Neural progenitor cell (in vitro differentiated cells): ENCODE data around the gene ARHGEF25. TPM values are rescaled to one million over a fixed set of nuclear protein-coding genes. Genes with fewer than 3 reads are reported as not detected.

Experiments used
- DNase-seq: peaks from one replicate; pipeline ENCODE4 v3.0.0-alpha.2; 2016; ENCODE audit warnings: low spot score
- H2AFZ ChIP-seq: fragments of 200-600 bp; sonication (generic); replicated peaks from 2 replicates; pipeline ENCODE4 v1.6.1; 2016; ENCODE audit warnings: antibody characterized with exemption
- H3F3A ChIP-seq: fragments of 200-600 bp; sonication (generic); 2 replicates; pipeline ENCODE4 v1.6.1; 2016; ENCODE audit warnings: antibody characterized with exemption, low read depth
- H3K27ac ChIP-seq: fragments of 200-600 bp; sonication (generic); 2 replicates; pipeline ENCODE4 v1.5.1; 2016; ENCODE audit warnings: mild to moderate bottlenecking
- H3K27me3 ChIP-seq: fragments of 200-600 bp; sonication (generic); 2 replicates; pipeline ENCODE4 v1.6.1; 2016; ENCODE audit warnings: mild to moderate bottlenecking, moderate library complexity
- H3K36me3 ChIP-seq: fragments of 200-600 bp; sonication (generic); 2 replicates; pipeline ENCODE4 v1.5.1; 2016
- H3K4me1 ChIP-seq: fragments of 200-600 bp; sonication (generic); 2 replicates; pipeline ENCODE4 v1.6.1; 2016; ENCODE audit warnings: mixed run types
- H3K4me2 ChIP-seq: fragments of 200-600 bp; sonication (generic); 2 replicates; pipeline ENCODE4 v1.6.1; 2016
- H3K4me3 ChIP-seq: fragments of 200-600 bp; sonication (generic); 2 replicates; pipeline ENCODE4 v1.5.1; 2016
- H3K79me2 ChIP-seq: fragments of 200-600 bp; sonication (generic); 2 replicates; pipeline ENCODE4 v1.6.1; 2016; ENCODE audit warnings: low read depth
- H3K9ac ChIP-seq: fragments of 200-600 bp; sonication (generic); 2 replicates; pipeline ENCODE4 v1.6.1; 2016
- H3K9me3 ChIP-seq: fragments of 200-600 bp; sonication (generic); 2 replicates; pipeline ENCODE4 v1.5.1; 2016; ENCODE audit warnings: low read depth
- H4K20me1 ChIP-seq: fragments of 200-600 bp; sonication (generic); 2 replicates; pipeline ENCODE4 v1.6.1; 2016; ENCODE audit warnings: low read depth
- H3K27ac Mint-ChIP-seq: 3 replicates; pipeline ENCODE4 v1.8.0; 2021; ENCODE audit warnings: mixed read lengths
- H3K27me3 Mint-ChIP-seq: 2 replicates; pipeline ENCODE4 v1.8.0; 2022; ENCODE audit warnings: low read depth, mild to moderate bottlenecking, inconsistent platforms, moderate library complexity, mixed read lengths; ENCODE audit not compliant: insufficient read depth
- H3K36me3 Mint-ChIP-seq: 3 replicates; pipeline ENCODE4 v1.8.0; 2021; ENCODE audit warnings: mixed read lengths
- H3K4me1 Mint-ChIP-seq: 3 replicates; pipeline ENCODE4 v1.8.0; 2021; ENCODE audit warnings: mixed read lengths
- H3K4me3 Mint-ChIP-seq: 3 replicates; pipeline ENCODE4 v1.8.0; 2021; ENCODE audit warnings: mild to moderate bottlenecking, moderate library complexity, mixed read lengths
- H3K9me3 Mint-ChIP-seq: 3 replicates; pipeline ENCODE4 v1.8.0; 2020; ENCODE audit warnings: mixed read lengths
- CTCF ChIP-seq: fragments of 200-600 bp; sonication (generic); IDR thresholded peaks from 2 replicates; pipeline ENCODE4 v1.5.1; 2017; ENCODE audit warnings: antibody characterized with exemption, mild to moderate bottlenecking
- EZH2 ChIP-seq: fragments of 200-600 bp; sonication (generic); IDR thresholded peaks from 2 replicates; pipeline ENCODE4 v1.6.1; 2017; ENCODE audit warnings: antibody characterized with exemption, mild to moderate bottlenecking, moderate library complexity
- EZH2phosphoT487 ChIP-seq: fragments of 200-600 bp; sonication (generic); IDR thresholded peaks from 2 replicates; pipeline ENCODE4 v1.6.1; 2017; ENCODE audit warnings: antibody characterized with exemption
- total RNA-seq: library from RNA; depleted of rRNA; stranded (reverse); fragments of >200 nt; gene quantifications from 2 replicates; pipeline ENCODE4 v1.2.3, GENCODE V29; 2015; ENCODE audit warnings: low replicate concordance

ARHGEF25 gene
- total RNA-seq, 1 donor from 2014 or later: 17.3 TPM

- TF ChIP-seq EZH2phosphoT487: no peak
- no peak for TF ChIP-seq EZH2
- TF ChIP-seq CTCF: no peak
- Mint-ChIP-seq H3K4me1 (peaks cover 13% of the 10 kb centered on the region), H3K9me3 (peaks cover 4% of the 10 kb centered on the region), H3K27me3 (peaks cover 37% of the 10 kb centered on the region), H3K4me3 (no peak overlapping the region), H3K27ac (no peak overlapping the region), H3K36me3 (peaks cover 9% of the 10 kb centered on the region)
- H3K4me1 ChIP-seq: peaks cover 7% of the 10 kb centered on the region
- peaks cover 2% of the 10 kb centered on the region for H3F3A ChIP-seq
- no peak overlapping the region for H3K4me3 ChIP-seq
- no peak overlapping the region for H3K9ac ChIP-seq
- no peak overlapping the region for H3K4me2 ChIP-seq
- peaks cover 100% of the 10 kb centered on the region for H3K27me3 ChIP-seq
- DNase-seq: no peak
- H3K27ac ChIP-seq: no peak overlapping the region
- H3K36me3 ChIP-seq: no peaks in the 10 kb centered on the region
- H2AFZ ChIP-seq: no peak overlapping the region
- H3K79me2 ChIP-seq: no peaks in the 10 kb centered on the region
- peaks cover 27% of the 10 kb centered on the region for H4K20me1 ChIP-seq
- H3K9me3 ChIP-seq: no peaks in the 10 kb centered on the region
Measured at GRCh38 chr12:57626921-57627445, 15.7 kb downstream of the ARHGEF25 start.

GRCh38 chr12:57627501-57628279 is 16.5 kb downstream of the ARHGEF25 start:
- Histone ChIP-seq H3K4me1 (peaks cover 9% of the 10 kb centered on the region), H4K20me1 (peaks cover 25% of the 10 kb centered on the region), H3K9ac (no peak overlapping the region), H3K4me3 (peak overlapping the region; percentile 29), H2AFZ (peak overlapping the region; percentile 65), H3K4me2 (peak overlapping the region; percentile 56), H3K36me3 (no peaks in the 10 kb centered on the region), H3K27ac (no peak overlapping the region), H3K79me2 (no peaks in the 10 kb centered on the region), H3K9me3 (no peaks in the 10 kb centered on the region), H3F3A (peaks cover 7% of the 10 kb centered on the region), H3K27me3 (peaks cover 100% of the 10 kb centered on the region)
- H3K4me3 Mint-ChIP-seq: no peak overlapping the region
- peaks cover 9% of the 10 kb centered on the region for H3K4me1 Mint-ChIP-seq
- peaks cover 34% of the 10 kb centered on the region for H3K27me3 Mint-ChIP-seq
- peaks cover 9% of the 10 kb centered on the region for H3K36me3 Mint-ChIP-seq
- TF ChIP-seq EZH2 (peak; percentile 89), EZH2phosphoT487 (peak; percentile 78), CTCF (peak; percentile 33)
- peaks cover 4% of the 10 kb centered on the region for H3K9me3 Mint-ChIP-seq
- peak; percentile 42 for DNase-seq
- no peak overlapping the region for H3K27ac Mint-ChIP-seq

- Mint-ChIP-seq H3K4me3 (no peak overlapping the region), H3K4me1 (peaks cover 11% of the 10 kb centered on the region), H3K27ac (no peak overlapping the region), H3K36me3 (peaks cover 9% of the 10 kb centered on the region), H3K9me3 (peaks cover 4% of the 10 kb centered on the region), H3K27me3 (peaks cover 35% of the 10 kb centered on the region)
- Histone ChIP-seq H3K4me2 (peak overlapping the region; percentile 56), H3K4me1 (peaks cover 10% of the 10 kb centered on the region), H4K20me1 (peaks cover 25% of the 10 kb centered on the region), H3F3A (peaks cover 11% of the 10 kb centered on the region), H3K9ac (no peak overlapping the region), H3K27ac (no peak overlapping the region), H2AFZ (peak overlapping the region; percentile 65), H3K4me3 (peak overlapping the region; percentile 29), H3K36me3 (no peaks in the 10 kb centered on the region), H3K79me2 (no peaks in the 10 kb centered on the region), H3K27me3 (peaks cover 100% of the 10 kb centered on the region), H3K9me3 (no peaks in the 10 kb centered on the region)
- peak; percentile 3 for DNase-seq
- TF ChIP-seq EZH2 (no peak), CTCF (no peak), EZH2phosphoT487 (no peak)
Measured at GRCh38 chr12:57628280-57629191, 17.3 kb downstream of the ARHGEF25 start.
